ENCODE data around the gene PASK. TPM values are rescaled to one million over a fixed set of nuclear protein-coding genes. Genes with fewer than 3 reads are reported as not detected.

Gene PASK
- total RNA-seq, 1 donor from 2014 or later, result 10.5 TPM

- H3K27ac Mint-ChIP-seq (ENCODE audit: unreplicated experiment), result peak within 1 kb of the TSS; percentile 96
- peaks cover 25% of the 10 kb centered on the region for H3K4me1 Mint-ChIP-seq (ENCODE audit: unreplicated experiment)
- H3K9me3 Mint-ChIP-seq (ENCODE audit: unreplicated experiment), result no peaks in the 10 kb centered on the region
- no peaks in the 10 kb centered on the region for H3K27me3 Mint-ChIP-seq (ENCODE audit: unreplicated experiment)
- DNase-seq (ENCODE audit: extremely low spot score, unreplicated experiment), result peak; percentile 93
- peak within 1 kb of the TSS; percentile 96 for H3K4me3 Mint-ChIP-seq (ENCODE audit: unreplicated experiment)
- peaks cover 17% of the 10 kb centered on the region for H3K36me3 Mint-ChIP-seq (ENCODE audit: unreplicated experiment)
- TF ChIP-seq CTCF (IDR thresholded peaks at IDR 0.05), result no peak
These were observed 47.0 kb downstream of the PASK start, which contains the start of gene MTERF4 for GRCh38 chr2:241102239-241102803. MTERF4 (minus strand) TSS chr2:241102287; CDS start chr2:241102273, 14 bp downstream.

- H3K4me3 Mint-ChIP-seq (ENCODE audit: unreplicated experiment), result no peak overlapping the region
These were observed 50.0 kb downstream of the PASK start for GRCh38 chr2:241099246-241099645.

GRCh38 chr2:241096979-241097378, 52.3 kb downstream of the PASK start:
- Mint-ChIP-seq H3K4me1 (ENCODE audit: unreplicated experiment) (peaks cover 32% of the 10 kb centered on the region), H3K27me3 (ENCODE audit: unreplicated experiment) (no peaks in the 10 kb centered on the region), H3K4me3 (ENCODE audit: unreplicated experiment) (no peak overlapping the region), H3K9me3 (ENCODE audit: unreplicated experiment) (no peaks in the 10 kb centered on the region), H3K36me3 (ENCODE audit: unreplicated experiment) (peaks cover 38% of the 10 kb centered on the region), H3K27ac (ENCODE audit: unreplicated experiment) (no peak overlapping the region)
- no peak for DNase-seq (ENCODE audit: extremely low spot score, unreplicated experiment)
- no peak for TF ChIP-seq CTCF (IDR thresholded peaks at IDR 0.05)

More at GRCh38 chr2:241099246-241099645, 50.0 kb downstream of the PASK start:
- Mint-ChIP-seq H3K4me1 (ENCODE audit: unreplicated experiment) (peaks cover 25% of the 10 kb centered on the region), H3K27me3 (ENCODE audit: unreplicated experiment) (no peaks in the 10 kb centered on the region), H3K27ac (ENCODE audit: unreplicated experiment) (no peak overlapping the region), H3K9me3 (ENCODE audit: unreplicated experiment) (no peaks in the 10 kb centered on the region), H3K36me3 (ENCODE audit: unreplicated experiment) (peaks cover 31% of the 10 kb centered on the region)
- TF ChIP-seq CTCF (IDR thresholded peaks at IDR 0.05), result no peak
- DNase-seq (ENCODE audit: extremely low spot score, unreplicated experiment), result no peak

- Mint-ChIP-seq H3K36me3 (ENCODE audit: unreplicated experiment) (peaks cover 40% of the 10 kb centered on the region), H3K27me3 (ENCODE audit: unreplicated experiment) (no peaks in the 10 kb centered on the region), H3K9me3 (ENCODE audit: unreplicated experiment) (no peaks in the 10 kb centered on the region), H3K4me1 (ENCODE audit: unreplicated experiment) (peaks cover 30% of the 10 kb centered on the region), H3K4me3 (ENCODE audit: unreplicated experiment) (no peak overlapping the region), H3K27ac (ENCODE audit: unreplicated experiment) (no peak overlapping the region)
- no peak for TF ChIP-seq CTCF (IDR thresholded peaks at IDR 0.05)
- no peak for DNase-seq (ENCODE audit: extremely low spot score, unreplicated experiment)
These were observed 53.5 kb downstream of the PASK start for GRCh38 chr2:241095594-241096290.

- H3K9me3 Mint-ChIP-seq (ENCODE audit: unreplicated experiment), result no peaks in the 10 kb centered on the region
- no peak overlapping the region for H3K27ac Mint-ChIP-seq (ENCODE audit: unreplicated experiment)
- no peaks in the 10 kb centered on the region for H3K27me3 Mint-ChIP-seq (ENCODE audit: unreplicated experiment)
- no peak for TF ChIP-seq CTCF (IDR thresholded peaks at IDR 0.05)
- no peak overlapping the region for H3K4me3 Mint-ChIP-seq (ENCODE audit: unreplicated experiment)
- peaks cover 26% of the 10 kb centered on the region for H3K4me1 Mint-ChIP-seq (ENCODE audit: unreplicated experiment)
- peaks cover 43% of the 10 kb centered on the region for H3K36me3 Mint-ChIP-seq (ENCODE audit: unreplicated experiment)
- DNase-seq (ENCODE audit: extremely low spot score, unreplicated experiment), result no peak
These were observed 54.3 kb downstream of the PASK start for GRCh38 chr2:241094924-241095420.

All from osteocyte (in vitro differentiated cells).